ENCODE measurements around the gene MYO5B. TPM values are rescaled to one million over a fixed set of nuclear protein-coding genes. Genes with fewer than 3 reads are reported as not detected.

The MYO5B gene
- total and polyA plus RNA-seq, 9 of the 15 experiments (the other 6 are each of a cell fraction or from before 2014, with no cell fraction given) = 0.07 to 0.42 (median 0.28) TPM

DNA sequence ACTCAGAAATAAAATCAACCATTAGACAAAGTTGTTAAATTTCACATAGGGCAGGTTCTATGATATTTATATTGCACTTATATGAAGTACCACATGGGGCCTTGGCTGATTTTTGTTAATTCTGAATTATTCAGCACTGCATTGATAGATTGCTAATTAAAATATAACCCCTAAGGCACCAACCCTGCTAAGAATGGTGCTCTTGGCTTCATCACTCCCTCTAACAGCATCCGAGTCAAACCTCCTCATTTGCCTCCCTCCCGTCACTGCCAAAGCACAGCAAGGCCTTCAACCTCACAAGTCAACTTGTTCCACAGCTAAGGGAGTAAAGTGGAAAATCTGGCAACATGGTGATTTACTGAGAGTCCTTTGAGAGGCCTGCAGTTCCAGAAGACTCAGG, 27.0 kb downstream of the MYO5B start (continued):
- TF ChIP-seq, protein P1, sequence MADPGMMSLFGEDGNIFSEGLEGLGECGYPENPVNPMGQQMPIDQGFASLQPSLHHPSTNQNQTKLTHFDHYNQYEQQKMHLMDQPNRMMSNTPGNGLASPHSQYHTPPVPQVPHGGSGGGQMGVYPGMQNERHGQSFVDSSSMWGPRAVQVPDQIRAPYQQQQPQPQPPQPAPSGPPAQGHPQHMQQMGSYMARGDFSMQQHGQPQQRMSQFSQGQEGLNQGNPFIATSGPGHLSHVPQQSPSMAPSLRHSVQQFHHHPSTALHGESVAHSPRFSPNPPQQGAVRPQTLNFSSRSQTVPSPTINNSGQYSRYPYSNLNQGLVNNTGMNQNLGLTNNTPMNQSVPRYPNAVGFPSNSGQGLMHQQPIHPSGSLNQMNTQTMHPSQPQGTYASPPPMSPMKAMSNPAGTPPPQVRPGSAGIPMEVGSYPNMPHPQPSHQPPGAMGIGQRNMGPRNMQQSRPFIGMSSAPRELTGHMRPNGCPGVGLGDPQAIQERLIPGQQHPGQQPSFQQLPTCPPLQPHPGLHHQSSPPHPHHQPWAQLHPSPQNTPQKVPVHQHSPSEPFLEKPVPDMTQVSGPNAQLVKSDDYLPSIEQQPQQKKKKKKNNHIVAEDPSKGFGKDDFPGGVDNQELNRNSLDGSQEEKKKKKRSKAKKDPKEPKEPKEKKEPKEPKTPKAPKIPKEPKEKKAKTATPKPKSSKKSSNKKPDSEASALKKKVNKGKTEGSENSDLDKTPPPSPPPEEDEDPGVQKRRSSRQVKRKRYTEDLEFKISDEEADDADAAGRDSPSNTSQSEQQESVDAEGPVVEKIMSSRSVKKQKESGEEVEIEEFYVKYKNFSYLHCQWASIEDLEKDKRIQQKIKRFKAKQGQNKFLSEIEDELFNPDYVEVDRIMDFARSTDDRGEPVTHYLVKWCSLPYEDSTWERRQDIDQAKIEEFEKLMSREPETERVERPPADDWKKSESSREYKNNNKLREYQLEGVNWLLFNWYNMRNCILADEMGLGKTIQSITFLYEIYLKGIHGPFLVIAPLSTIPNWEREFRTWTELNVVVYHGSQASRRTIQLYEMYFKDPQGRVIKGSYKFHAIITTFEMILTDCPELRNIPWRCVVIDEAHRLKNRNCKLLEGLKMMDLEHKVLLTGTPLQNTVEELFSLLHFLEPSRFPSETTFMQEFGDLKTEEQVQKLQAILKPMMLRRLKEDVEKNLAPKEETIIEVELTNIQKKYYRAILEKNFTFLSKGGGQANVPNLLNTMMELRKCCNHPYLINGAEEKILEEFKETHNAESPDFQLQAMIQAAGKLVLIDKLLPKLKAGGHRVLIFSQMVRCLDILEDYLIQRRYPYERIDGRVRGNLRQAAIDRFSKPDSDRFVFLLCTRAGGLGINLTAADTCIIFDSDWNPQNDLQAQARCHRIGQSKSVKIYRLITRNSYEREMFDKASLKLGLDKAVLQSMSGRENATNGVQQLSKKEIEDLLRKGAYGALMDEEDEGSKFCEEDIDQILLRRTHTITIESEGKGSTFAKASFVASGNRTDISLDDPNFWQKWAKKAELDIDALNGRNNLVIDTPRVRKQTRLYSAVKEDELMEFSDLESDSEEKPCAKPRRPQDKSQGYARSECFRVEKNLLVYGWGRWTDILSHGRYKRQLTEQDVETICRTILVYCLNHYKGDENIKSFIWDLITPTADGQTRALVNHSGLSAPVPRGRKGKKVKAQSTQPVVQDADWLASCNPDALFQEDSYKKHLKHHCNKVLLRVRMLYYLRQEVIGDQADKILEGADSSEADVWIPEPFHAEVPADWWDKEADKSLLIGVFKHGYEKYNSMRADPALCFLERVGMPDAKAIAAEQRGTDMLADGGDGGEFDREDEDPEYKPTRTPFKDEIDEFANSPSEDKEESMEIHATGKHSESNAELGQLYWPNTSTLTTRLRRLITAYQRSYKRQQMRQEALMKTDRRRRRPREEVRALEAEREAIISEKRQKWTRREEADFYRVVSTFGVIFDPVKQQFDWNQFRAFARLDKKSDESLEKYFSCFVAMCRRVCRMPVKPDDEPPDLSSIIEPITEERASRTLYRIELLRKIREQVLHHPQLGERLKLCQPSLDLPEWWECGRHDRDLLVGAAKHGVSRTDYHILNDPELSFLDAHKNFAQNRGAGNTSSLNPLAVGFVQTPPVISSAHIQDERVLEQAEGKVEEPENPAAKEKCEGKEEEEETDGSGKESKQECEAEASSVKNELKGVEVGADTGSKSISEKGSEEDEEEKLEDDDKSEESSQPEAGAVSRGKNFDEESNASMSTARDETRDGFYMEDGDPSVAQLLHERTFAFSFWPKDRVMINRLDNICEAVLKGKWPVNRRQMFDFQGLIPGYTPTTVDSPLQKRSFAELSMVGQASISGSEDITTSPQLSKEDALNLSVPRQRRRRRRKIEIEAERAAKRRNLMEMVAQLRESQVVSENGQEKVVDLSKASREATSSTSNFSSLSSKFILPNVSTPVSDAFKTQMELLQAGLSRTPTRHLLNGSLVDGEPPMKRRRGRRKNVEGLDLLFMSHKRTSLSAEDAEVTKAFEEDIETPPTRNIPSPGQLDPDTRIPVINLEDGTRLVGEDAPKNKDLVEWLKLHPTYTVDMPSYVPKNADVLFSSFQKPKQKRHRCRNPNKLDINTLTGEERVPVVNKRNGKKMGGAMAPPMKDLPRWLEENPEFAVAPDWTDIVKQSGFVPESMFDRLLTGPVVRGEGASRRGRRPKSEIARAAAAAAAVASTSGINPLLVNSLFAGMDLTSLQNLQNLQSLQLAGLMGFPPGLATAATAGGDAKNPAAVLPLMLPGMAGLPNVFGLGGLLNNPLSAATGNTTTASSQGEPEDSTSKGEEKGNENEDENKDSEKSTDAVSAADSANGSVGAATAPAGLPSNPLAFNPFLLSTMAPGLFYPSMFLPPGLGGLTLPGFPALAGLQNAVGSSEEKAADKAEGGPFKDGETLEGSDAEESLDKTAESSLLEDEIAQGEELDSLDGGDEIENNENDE (IDR thresholded peaks at IDR 0.05; ENCODE audit: low read depth, low read length) = no peak
- TF ChIP-seq ZNF146 (CRISPR knock-in tag; IDR thresholded peaks at IDR 0.05; ENCODE audit: unreplicated experiment) (no peak), ZNF507 (tag; conservative IDR thresholded peaks at IDR 0.05) (no peak), NELFE (IDR thresholded peaks at IDR 0.05; ENCODE audit: insufficient read depth, insufficient read length) (no peak), NFYB (IDR thresholded peaks at IDR 0.05; ENCODE audit: extremely low read depth, insufficient read length) (no peak), CEBPG (CRISPR knock-in tag; IDR thresholded peaks at IDR 0.05) (no peak), CEBPG (tag; conservative IDR thresholded peaks at IDR 0.05 in 1 of 2, IDR thresholded peaks at IDR 0.05 in 1 of 2) (no peak), CBX5 (IDR thresholded peaks at IDR 0.05; ENCODE audit: borderline replicate concordance, low read depth) (no peak), KDM4B (IDR thresholded peaks at IDR 0.05; ENCODE audit: borderline replicate concordance in 2 of 2, low read depth in 1 of 2) (no peak), CREBBP (IDR thresholded peaks at IDR 0.05; ENCODE audit: low read depth, low read length) (no peak), ZNF707 (CRISPR knock-in tag; conservative IDR thresholded peaks at IDR 0.05) (no peak)
- TF ChIP-seq, protein P2, sequence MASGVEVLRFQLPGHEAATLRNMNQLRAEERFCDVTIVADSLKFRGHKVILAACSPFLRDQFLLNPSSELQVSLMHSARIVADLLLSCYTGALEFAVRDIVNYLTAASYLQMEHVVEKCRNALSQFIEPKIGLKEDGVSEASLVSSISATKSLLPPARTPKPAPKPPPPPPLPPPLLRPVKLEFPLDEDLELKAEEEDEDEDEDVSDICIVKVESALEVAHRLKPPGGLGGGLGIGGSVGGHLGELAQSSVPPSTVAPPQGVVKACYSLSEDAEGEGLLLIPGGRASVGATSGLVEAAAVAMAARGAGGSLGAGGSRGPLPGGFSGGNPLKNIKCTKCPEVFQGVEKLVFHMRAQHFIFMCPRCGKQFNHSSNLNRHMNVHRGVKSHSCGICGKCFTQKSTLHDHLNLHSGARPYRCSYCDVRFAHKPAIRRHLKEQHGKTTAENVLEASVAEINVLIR (CRISPR knock-in tag; IDR thresholded peaks at IDR 0.05) = no peak
- TF ChIP-seq, protein P3, sequence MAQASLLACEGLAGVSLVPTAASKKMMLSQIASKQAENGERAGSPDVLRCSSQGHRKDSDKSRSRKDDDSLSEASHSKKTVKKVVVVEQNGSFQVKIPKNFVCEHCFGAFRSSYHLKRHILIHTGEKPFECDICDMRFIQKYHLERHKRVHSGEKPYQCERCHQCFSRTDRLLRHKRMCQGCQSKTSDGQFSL (CRISPR knock-in tag; IDR thresholded peaks at IDR 0.05) = no peak
- TF ChIP-seq, protein P3 (tag; IDR thresholded peaks at IDR 0.05) = no peak
